ENCODE data around the gene SLC25A21. TPM values are rescaled to one million over a fixed set of nuclear protein-coding genes. Genes with fewer than 3 reads are reported as not detected.
"Not testable (repeated sequence)": the region's sequence is repeated elsewhere in the genome, so short reads cannot be mapped to it uniquely, and the experiment has no call there.

The SLC25A21 gene
- total and polyA plus RNA-seq, 2 experiments from 2014 or later, result 10.6 to 12.1 TPM

GRCh38 chr14:36866867-36867266 is 305.5 kb downstream of the SLC25A21 start (continued):
- no peak for TF ChIP-seq EZH2 (IDR thresholded peaks at IDR 0.05; ENCODE audit: low read depth, unreplicated experiment)
- TF ChIP-seq CTCF (conservative IDR thresholded peaks at IDR 0.05; ENCODE audit: low read depth in 2 of 2), result no peak
- TF ChIP-seq JUNB (IDR thresholded peaks at IDR 0.05; ENCODE audit: unreplicated experiment), result no peak
- no peak for TF ChIP-seq REST (IDR thresholded peaks at IDR 0.05; ENCODE audit: unreplicated experiment)

GRCh38 chr14:36863271-36863670 is 309.1 kb downstream of the SLC25A21 start:
- H3K36me3 Mint-ChIP-seq (ENCODE audit: low read depth), result no peaks in the 10 kb centered on the region
- H3K4me3 Mint-ChIP-seq, result no peak overlapping the region
- no peaks in the 10 kb centered on the region for H4K20me1 ChIP-seq (replicated peaks; ENCODE audit: insufficient read depth)
- no peaks in the 10 kb centered on the region for H3K79me2 ChIP-seq (replicated peaks; ENCODE audit: insufficient read depth)
- no peaks in the 10 kb centered on the region for H3K36me3 ChIP-seq (ENCODE audit: insufficient read depth)
- H3K27me3 Mint-ChIP-seq (ENCODE audit: insufficient read depth, low read depth, poor library complexity), result peaks cover 4% of the 10 kb centered on the region
- no peaks in the 10 kb centered on the region for H3K9me3 Mint-ChIP-seq
- no peak overlapping the region for H3K4me2 ChIP-seq
- H3K4me1 Mint-ChIP-seq, result peaks cover 10% of the 10 kb centered on the region; the same call in 2 of the 3 replicates
- no peak overlapping the region for H3K27ac Mint-ChIP-seq
- H2AFZ ChIP-seq, result no peak overlapping the region
- DNase-seq (ENCODE audit: low spot score), result no peak
- TF ChIP-seq POLR2AphosphoS5 (IDR thresholded peaks at IDR 0.05; ENCODE audit: low read depth), result no peak
- peak in 1 of 2 experiments; percentile 52; a peak in 2 of 4 replicates for TF ChIP-seq CTCF (conservative IDR thresholded peaks at IDR 0.05; ENCODE audit: low read depth in 2 of 2)
- no peak for ATAC-seq
- H3K27me3 ChIP-seq (ENCODE audit: insufficient read depth), result no peaks in the 10 kb centered on the region
- H3K27ac ChIP-seq (ENCODE audit: low read depth), result no peak overlapping the region
- no peak overlapping the region for H3K4me3 ChIP-seq
- no peaks in the 10 kb centered on the region for H3K9me2 ChIP-seq (ENCODE audit: insufficient read depth)
- H3K4me1 ChIP-seq (ENCODE audit: insufficient read depth), result no peaks in the 10 kb centered on the region
- H3F3A ChIP-seq (replicated peaks; ENCODE audit: low read depth), result no peaks in the 10 kb centered on the region

GRCh38 chr14:36862237-36862636 is 310.2 kb downstream of the SLC25A21 start:
- H3K9me2 ChIP-seq (ENCODE audit: insufficient read depth); H3K79me2 ChIP-seq (replicated peaks; ENCODE audit: insufficient read depth); DNase-seq (ENCODE audit: low spot score); H3K27me3 Mint-ChIP-seq (ENCODE audit: insufficient read depth, low read depth, poor library complexity); H3F3A ChIP-seq (replicated peaks; ENCODE audit: low read depth); H3K36me3 ChIP-seq (ENCODE audit: insufficient read depth); H3K4me2 ChIP-seq; H3K27me3 ChIP-seq (ENCODE audit: insufficient read depth); H3K27ac ChIP-seq (ENCODE audit: low read depth); H3K4me3 ChIP-seq; H4K20me1 ChIP-seq (replicated peaks; ENCODE audit: insufficient read depth); H3K4me1 ChIP-seq (ENCODE audit: insufficient read depth); H3K9me3 Mint-ChIP-seq; H2AFZ ChIP-seq; ATAC-seq; H3K36me3 Mint-ChIP-seq (ENCODE audit: low read depth); H3K27ac Mint-ChIP-seq; H3K4me3 Mint-ChIP-seq: not testable (repeated sequence)
- H3K4me1 Mint-ChIP-seq, result peaks cover 19% of the 10 kb centered on the region

All from GM23338 (cell line).